ENCODE measurements around the gene GRIA3.
"Not testable (repeated sequence)": the region's sequence is repeated elsewhere in the genome, so short reads cannot be mapped to it uniquely, and the experiment has no call there.

The GRIA3 gene

DNA sequence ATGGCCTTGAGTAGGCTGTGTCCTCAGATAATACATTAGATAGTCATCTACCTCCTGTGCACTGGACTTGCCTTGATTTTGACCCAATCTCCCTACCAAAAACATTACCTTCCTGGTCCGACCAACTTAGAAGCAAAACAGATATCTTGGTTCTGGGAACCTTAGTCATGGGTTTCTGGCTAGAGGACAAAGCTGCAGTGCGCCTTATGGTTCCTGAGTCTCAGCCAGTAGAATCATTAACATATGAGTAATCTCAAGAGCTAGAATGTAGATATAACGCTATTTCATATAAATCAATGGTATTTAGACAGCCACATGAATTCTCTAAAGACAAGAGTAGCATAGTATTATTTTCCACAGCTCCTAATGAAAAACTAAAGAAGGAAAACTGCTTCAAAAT, 83.1 kb downstream of the GRIA3 start:
- Mint-ChIP-seq H3K4me3 (no peak overlapping the region), H3K4me1 (no peaks in the 10 kb centered on the region), H3K36me3 (no peaks in the 10 kb centered on the region), H3K27me3 (no peaks in the 10 kb centered on the region), H3K9me3 (no peaks in the 10 kb centered on the region), H3K27ac (no peak overlapping the region)
- ATAC-seq (ENCODE audit: low read depth) (no peak), DNase-seq (ENCODE audit: low spot score in 2 of 2) (no peak)

GRCh38 chrX:123271902-123272301, 87.8 kb downstream of the GRIA3 start:
- no peaks in the 10 kb centered on the region for H3K9me3 Mint-ChIP-seq
- ATAC-seq (ENCODE audit: low read depth): no peak
- no peak overlapping the region for H3K4me3 Mint-ChIP-seq
- no peaks in the 10 kb centered on the region for H3K27me3 Mint-ChIP-seq
- H3K4me1 Mint-ChIP-seq: no peaks in the 10 kb centered on the region
- H3K36me3 Mint-ChIP-seq: no peaks in the 10 kb centered on the region
- no peak for DNase-seq (ENCODE audit: low spot score in 2 of 2)
- H3K27ac Mint-ChIP-seq: no peak overlapping the region

GRCh38 chrX:123272630-123273029, 88.6 kb downstream of the GRIA3 start:
- Mint-ChIP-seq H3K27ac (no peak overlapping the region), H3K27me3 (no peaks in the 10 kb centered on the region), H3K9me3 (no peaks in the 10 kb centered on the region), H3K36me3 (no peaks in the 10 kb centered on the region), H3K4me3 (no peak overlapping the region), H3K4me1 (no peaks in the 10 kb centered on the region)
- ATAC-seq (ENCODE audit: low read depth) (no peak), DNase-seq (ENCODE audit: low spot score in 2 of 2) (no peak)

- Mint-ChIP-seq H3K36me3 (no peaks in the 10 kb centered on the region), H3K4me3 (no peak overlapping the region), H3K27ac (no peak overlapping the region), H3K9me3 (no peaks in the 10 kb centered on the region), H3K4me1 (no peaks in the 10 kb centered on the region), H3K27me3 (no peaks in the 10 kb centered on the region)
- no peak for DNase-seq (ENCODE audit: low spot score in 2 of 2)
- no peak for ATAC-seq (ENCODE audit: low read depth)
Measured at GRCh38 chrX:123274796-123275195, 90.7 kb downstream of the GRIA3 start.

DNA sequence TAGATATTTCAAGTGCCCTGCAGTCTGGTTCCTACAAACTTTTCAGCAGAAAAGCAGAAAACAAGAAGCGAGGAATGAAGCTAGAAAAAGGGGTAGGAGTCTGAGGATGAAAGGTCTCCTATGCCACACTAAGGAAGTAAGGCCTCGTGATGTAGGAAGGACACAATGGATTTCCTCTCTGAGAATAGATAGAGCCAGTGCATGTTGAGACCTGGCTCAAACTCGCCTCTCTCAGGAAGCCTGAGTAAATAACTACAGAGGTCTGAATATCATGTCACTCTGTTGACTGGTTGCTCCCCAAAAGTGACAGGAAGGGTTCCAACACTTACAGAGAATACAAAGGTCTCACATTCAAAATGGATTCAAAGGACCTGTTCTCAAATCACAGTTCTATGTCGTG, 93.3 kb downstream of the GRIA3 start:
- Mint-ChIP-seq H3K4me3 (no peak overlapping the region), H3K36me3 (no peaks in the 10 kb centered on the region), H3K9me3 (no peaks in the 10 kb centered on the region), H3K4me1 (no peaks in the 10 kb centered on the region), H3K27me3 (no peaks in the 10 kb centered on the region), H3K27ac (no peak overlapping the region)
- DNase-seq (ENCODE audit: low spot score in 2 of 2): no peak
- no peak for ATAC-seq (ENCODE audit: low read depth)

DNA sequence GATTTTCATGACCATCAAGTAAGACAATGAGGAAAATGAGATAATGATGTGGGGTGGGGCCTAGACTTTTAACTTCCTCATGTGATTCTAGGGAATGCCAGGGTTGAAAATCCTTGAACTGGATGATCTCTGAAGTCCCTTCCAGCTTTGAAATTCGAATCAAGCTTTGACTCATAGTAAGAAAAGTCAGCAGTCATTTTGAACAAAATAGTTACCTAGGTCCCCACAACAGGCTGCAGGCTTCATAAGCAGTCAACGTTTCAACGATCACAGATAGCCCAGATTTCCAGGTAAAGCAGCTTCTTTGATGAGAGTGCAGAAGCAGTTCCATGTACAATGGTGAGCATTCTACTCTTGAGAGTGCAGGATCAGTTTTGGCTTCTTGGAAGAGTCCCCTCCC, 93.7 kb downstream of the GRIA3 start:
- Mint-ChIP-seq H3K27ac (no peak overlapping the region), H3K9me3 (no peaks in the 10 kb centered on the region), H3K4me1 (no peaks in the 10 kb centered on the region), H3K27me3 (no peaks in the 10 kb centered on the region), H3K36me3 (no peaks in the 10 kb centered on the region), H3K4me3 (no peak overlapping the region)
- ATAC-seq (ENCODE audit: low read depth) (no peak), DNase-seq (ENCODE audit: low spot score in 2 of 2) (no peak)

GRCh38 chrX:123282241-123282640, 98.2 kb downstream of the GRIA3 start:
- H3K4me3 Mint-ChIP-seq: no peak overlapping the region
- H3K36me3 Mint-ChIP-seq: no peaks in the 10 kb centered on the region
- ATAC-seq (ENCODE audit: low read depth): no peak
- no peak overlapping the region for H3K27ac Mint-ChIP-seq
- no peak for DNase-seq (ENCODE audit: low spot score in 2 of 2)
- no peaks in the 10 kb centered on the region for H3K4me1 Mint-ChIP-seq
- no peaks in the 10 kb centered on the region for H3K9me3 Mint-ChIP-seq
- H3K27me3 Mint-ChIP-seq: no peaks in the 10 kb centered on the region

- H3K27me3 Mint-ChIP-seq; DNase-seq (ENCODE audit: low spot score in 2 of 2); H3K27ac Mint-ChIP-seq; H3K4me3 Mint-ChIP-seq; H3K4me1 Mint-ChIP-seq; H3K9me3 Mint-ChIP-seq; H3K36me3 Mint-ChIP-seq; ATAC-seq (ENCODE audit: low read depth): not testable (repeated sequence)
Measured at GRCh38 chrX:123283407-123283806, 99.3 kb downstream of the GRIA3 start.

GRCh38 chrX:123291623-123292022, 107.5 kb downstream of the GRIA3 start:
- no peak overlapping the region for H3K27ac Mint-ChIP-seq
- no peaks in the 10 kb centered on the region for H3K9me3 Mint-ChIP-seq
- DNase-seq (ENCODE audit: low spot score in 2 of 2) (no peak), ATAC-seq (ENCODE audit: low read depth) (no peak)
- H3K36me3 Mint-ChIP-seq: no peaks in the 10 kb centered on the region
- H3K4me1 Mint-ChIP-seq: no peaks in the 10 kb centered on the region
- H3K27me3 Mint-ChIP-seq: no peaks in the 10 kb centered on the region
- H3K4me3 Mint-ChIP-seq: no peak overlapping the region

DNA sequence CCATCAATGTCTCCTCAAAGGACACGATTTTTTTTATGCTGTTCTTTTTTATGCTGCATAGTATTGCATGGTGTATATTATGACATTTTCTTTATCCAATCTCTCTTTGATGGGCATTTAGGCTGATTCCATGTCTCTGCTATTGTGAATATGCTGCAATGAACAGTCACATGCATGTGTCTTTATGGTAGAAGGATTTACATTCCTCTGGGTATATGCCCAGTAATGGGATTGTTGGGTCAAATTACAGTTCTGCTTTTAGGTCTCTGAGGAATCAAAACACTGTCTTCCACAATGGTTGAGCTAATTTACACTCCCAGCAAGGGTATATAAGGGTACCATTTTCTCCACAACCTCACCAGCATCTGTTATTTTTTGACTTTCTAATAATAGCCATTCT, 113.9 kb downstream of the GRIA3 start:
- H3K9me3 Mint-ChIP-seq: peaks cover 1% of the 10 kb centered on the region
- ATAC-seq (ENCODE audit: low read depth): no peak
- no peaks in the 10 kb centered on the region for H3K27me3 Mint-ChIP-seq
- DNase-seq (ENCODE audit: low spot score in 2 of 2): no peak
- no peaks in the 10 kb centered on the region for H3K36me3 Mint-ChIP-seq
- no peak overlapping the region for H3K4me3 Mint-ChIP-seq
- H3K4me1 Mint-ChIP-seq: no peaks in the 10 kb centered on the region
- no peak overlapping the region for H3K27ac Mint-ChIP-seq

DNA sequence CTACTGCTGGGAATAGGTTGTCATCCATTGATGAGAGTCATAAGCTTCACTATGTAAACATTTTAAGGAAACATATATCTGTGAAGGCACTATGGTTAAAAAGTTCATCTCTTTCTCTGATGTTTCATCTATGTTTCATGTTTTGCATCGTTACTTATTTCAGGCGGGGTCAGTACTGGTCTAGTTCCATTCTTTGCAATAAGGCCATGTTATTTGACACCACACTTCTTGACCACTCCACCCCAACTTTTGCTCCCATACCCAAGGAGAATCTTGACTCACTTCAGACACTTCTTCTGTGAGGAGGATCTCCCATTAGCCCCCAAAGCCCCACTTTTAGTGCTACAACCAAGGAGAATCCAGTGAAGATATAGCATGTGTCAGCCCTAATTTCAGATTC, 119.4 kb downstream of the GRIA3 start:
- no peak for ATAC-seq (ENCODE audit: low read depth)
- H3K27ac Mint-ChIP-seq: no peak overlapping the region

GRCh38 chrX:123308658-123309057, 124.6 kb downstream of the GRIA3 start:
- ATAC-seq (ENCODE audit: low read depth): no peak
- no peaks in the 10 kb centered on the region for H3K36me3 Mint-ChIP-seq
- no peak for DNase-seq (ENCODE audit: low spot score in 2 of 2)
- no peaks in the 10 kb centered on the region for H3K4me1 Mint-ChIP-seq
- peaks cover 2% of the 10 kb centered on the region for H3K9me3 Mint-ChIP-seq
- no peak overlapping the region for H3K27ac Mint-ChIP-seq
- no peak overlapping the region for H3K4me3 Mint-ChIP-seq
- H3K27me3 Mint-ChIP-seq: no peaks in the 10 kb centered on the region

More for the DNA sequence above, 119.4 kb downstream of the GRIA3 start:
- H3K27me3 Mint-ChIP-seq: no peaks in the 10 kb centered on the region
- H3K9me3 Mint-ChIP-seq: peaks cover 1% of the 10 kb centered on the region
- DNase-seq (ENCODE audit: low spot score in 2 of 2): no peak
- H3K4me1 Mint-ChIP-seq: no peaks in the 10 kb centered on the region
- no peaks in the 10 kb centered on the region for H3K36me3 Mint-ChIP-seq
- no peak overlapping the region for H3K4me3 Mint-ChIP-seq

DNA sequence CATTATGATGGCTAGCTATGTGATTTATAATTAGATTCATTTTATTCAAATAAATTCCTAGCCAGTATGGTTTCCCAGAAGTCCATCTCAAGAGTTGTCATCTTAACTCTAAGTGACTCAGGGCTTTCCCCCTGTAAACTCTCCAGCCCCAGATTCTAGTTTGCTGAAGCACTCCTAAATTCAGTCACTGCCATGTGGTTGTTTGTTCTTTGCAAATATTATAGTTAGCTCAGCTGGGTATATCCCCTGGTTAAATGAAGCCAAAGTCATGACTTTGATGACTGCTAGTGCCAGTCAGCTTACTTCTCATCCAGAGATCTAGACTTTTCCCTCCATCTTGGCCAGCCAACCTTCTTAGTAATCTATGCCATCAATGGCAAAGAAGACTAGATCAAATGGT, 126.0 kb downstream of the GRIA3 start:
- no peak for DNase-seq (ENCODE audit: low spot score in 2 of 2)
- no peaks in the 10 kb centered on the region for H3K27me3 Mint-ChIP-seq
- H3K4me1 Mint-ChIP-seq: no peaks in the 10 kb centered on the region
- peaks cover 2% of the 10 kb centered on the region for H3K9me3 Mint-ChIP-seq
- H3K27ac Mint-ChIP-seq: no peak overlapping the region
- H3K36me3 Mint-ChIP-seq: no peaks in the 10 kb centered on the region
- H3K4me3 Mint-ChIP-seq: no peak overlapping the region
- ATAC-seq (ENCODE audit: low read depth): no peak

- Mint-ChIP-seq H3K27me3 (no peaks in the 10 kb centered on the region), H3K4me3 (no peak overlapping the region), H3K27ac (no peak overlapping the region), H3K4me1 (no peaks in the 10 kb centered on the region), H3K36me3 (no peaks in the 10 kb centered on the region), H3K9me3 (peaks cover 2% of the 10 kb centered on the region)
- no peak for ATAC-seq (ENCODE audit: low read depth)
- DNase-seq (ENCODE audit: low spot score in 2 of 2): no peak
Measured at GRCh38 chrX:123311486-123311885, 127.4 kb downstream of the GRIA3 start.

DNA sequence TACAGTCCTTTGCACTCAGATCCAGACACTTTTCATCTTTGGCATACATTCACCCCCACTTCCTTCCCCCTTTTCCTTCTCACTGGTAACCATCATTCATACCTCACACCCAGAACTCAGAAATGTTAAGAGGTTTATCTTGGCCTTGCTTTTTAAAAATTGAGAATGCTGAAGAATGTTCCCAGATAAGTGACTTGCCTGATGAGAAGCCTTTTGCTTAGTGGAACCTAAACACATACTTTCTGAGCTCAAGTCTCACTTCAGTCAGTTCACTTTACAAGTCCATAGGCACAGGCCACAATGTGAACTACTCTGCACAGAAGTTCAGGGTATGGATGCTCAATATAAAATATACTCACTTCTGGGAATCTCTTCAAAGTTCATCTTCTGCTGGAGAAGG, 129.4 kb downstream of the GRIA3 start:
- no peak overlapping the region for H3K27ac Mint-ChIP-seq
- no peaks in the 10 kb centered on the region for H3K27me3 Mint-ChIP-seq
- no peak for ATAC-seq (ENCODE audit: low read depth)
- H3K9me3 Mint-ChIP-seq: peaks cover 2% of the 10 kb centered on the region
- H3K36me3 Mint-ChIP-seq: no peaks in the 10 kb centered on the region
- no peak for DNase-seq (ENCODE audit: low spot score in 2 of 2)
- H3K4me1 Mint-ChIP-seq: no peaks in the 10 kb centered on the region
- H3K4me3 Mint-ChIP-seq: no peak overlapping the region

GRCh38 chrX:123320622-123321021, 136.5 kb downstream of the GRIA3 start:
- no peaks in the 10 kb centered on the region for H3K36me3 Mint-ChIP-seq

More at GRCh38 chrX:123320622-123321021, 136.5 kb downstream of the GRIA3 start:
- Mint-ChIP-seq H3K27me3 (peaks cover 2% of the 10 kb centered on the region), H3K4me1 (no peaks in the 10 kb centered on the region), H3K27ac (no peak overlapping the region), H3K9me3 (no peaks in the 10 kb centered on the region), H3K4me3 (no peak overlapping the region)
- DNase-seq (ENCODE audit: low spot score in 2 of 2) (no peak), ATAC-seq (ENCODE audit: low read depth) (no peak)

Measured in memory B cell (primary cell).